NCI-H748 treated with DMSO at 0.1 percent for 48 hours (cell line): ENCODE results near the gene FAF1.

Experiments
- DNase-seq: peaks from one replicate; lab custom pipeline; 2025; lab: John Stamatoyannopoulos, UW

FAF1 gene

DNA sequence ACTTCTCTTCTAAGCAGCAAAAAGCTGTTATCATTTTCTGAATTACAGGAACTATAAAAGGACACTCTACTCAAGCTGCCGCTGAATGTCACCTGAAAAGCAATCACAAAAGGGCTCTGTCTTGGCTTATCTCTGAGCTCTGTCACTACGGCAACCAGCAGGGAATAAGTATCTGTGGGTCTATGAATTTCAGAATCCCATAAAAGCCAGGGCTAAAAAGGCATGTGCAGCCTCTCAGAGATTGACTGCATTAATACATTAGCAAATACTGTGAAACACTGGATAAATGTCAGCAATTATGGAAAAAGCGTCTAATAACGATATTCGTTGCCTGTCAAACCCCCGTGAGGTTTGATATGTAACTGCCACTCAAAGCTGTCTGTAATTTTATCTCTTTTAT lies 326.6 kb downstream of the FAF1 start:
- DNase-seq, result peak; percentile 97

DNA sequence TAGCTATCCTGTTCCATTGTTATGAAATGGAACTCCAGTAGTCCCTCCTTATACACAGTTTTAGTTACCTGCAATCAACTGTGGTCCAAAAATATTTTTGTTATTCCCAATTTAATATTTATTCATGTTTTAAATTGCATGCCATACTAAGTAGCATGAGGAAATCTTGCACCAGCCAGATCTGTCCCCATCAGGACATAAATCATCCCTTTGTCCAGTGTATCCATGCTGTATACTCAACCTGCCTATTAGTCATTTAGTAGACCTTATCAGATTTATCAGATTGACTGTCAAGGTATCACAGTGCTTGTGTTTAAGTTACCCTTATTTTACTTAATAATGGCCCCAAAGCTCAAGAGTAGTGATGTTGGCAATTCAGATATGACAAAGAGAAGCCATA lies 328.9 kb downstream of the FAF1 start:
- no peak for DNase-seq

DNA sequence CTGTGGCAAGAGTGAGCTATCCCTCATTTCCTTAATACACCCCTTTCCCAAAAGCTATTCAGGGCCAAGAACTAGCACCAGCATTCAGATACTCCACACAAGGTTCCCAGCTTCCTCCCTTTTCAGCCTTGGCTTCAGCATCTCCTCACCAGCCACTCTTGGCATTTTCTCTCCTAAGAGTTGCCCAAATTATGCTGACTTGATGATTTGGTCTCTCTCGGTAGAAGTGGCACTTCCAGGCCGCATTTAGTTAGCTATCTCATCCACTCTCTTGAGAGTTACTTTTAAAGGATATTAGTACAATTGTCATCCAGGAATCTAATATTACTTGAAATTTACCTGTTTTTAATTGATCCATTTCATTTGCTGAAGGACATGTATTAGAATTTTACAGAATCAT lies 337.8 kb downstream of the FAF1 start:
- no peak for DNase-seq

DNA sequence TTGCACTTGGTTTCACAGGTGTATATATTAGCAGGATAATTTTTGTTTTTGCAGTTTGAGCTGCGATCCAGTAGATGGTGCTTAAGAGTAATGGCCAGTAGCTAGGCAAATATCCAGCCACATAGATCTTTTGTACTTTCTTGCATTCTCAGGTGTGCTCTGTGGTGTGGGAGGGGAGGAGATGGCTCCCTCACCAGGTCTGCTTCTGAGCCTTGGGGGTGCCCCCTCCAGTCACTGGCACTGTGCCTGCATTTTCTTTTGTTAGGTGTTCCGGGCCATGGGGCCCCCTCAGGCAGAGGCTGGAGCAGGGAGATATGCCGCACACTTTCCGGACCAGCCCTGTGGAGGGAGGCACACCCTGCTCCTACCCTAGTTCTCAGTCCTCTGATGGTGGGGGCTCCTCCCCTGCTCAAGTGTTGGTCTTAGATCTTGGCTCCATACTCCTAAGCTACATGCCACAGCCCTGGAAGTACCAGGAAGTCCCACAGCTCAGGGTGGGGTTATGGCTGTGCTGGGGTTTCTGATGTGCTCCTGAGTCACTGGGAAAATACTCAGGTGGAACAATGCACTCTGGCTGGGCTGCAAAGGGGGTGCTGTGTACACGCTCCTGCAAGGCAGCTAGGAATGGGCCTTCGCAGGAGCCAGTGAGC lies 339.3 kb downstream of the FAF1 start:
- DNase-seq, result peak; percentile 21

DNA sequence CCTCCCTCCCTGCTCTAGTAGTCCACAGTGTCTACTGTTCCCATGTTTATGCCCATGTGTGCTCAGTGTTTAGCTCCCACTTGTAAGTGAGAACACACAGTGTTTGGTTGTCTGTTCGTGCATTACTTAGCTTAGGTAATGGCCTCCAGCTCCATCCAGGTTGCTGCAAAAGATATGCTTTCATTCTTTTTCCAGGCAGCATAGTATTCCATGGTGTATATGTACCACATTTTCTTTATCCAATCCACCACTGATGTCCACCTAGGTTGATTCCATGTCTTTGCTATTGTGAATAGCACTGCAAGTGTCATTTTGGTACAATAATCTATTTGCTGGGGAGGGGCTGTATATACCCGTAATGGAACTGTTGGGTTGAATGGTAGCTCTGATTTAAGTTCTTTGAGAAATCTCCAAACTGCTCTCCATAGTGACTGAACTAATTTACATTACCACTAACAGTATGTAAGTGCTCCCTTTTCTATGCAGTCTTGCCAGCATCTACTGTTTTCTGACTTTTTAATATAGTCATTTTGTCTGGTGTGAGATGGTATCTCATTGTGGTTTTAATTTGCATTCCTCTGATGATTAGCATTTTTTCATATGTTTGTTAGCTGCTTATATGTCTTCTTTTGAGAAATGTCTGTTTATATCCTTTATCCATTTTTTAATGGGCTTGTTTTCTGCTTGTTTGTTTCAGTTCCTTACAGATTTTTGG lies 344.9 kb downstream of the FAF1 start:
- no peak for DNase-seq

DNA sequence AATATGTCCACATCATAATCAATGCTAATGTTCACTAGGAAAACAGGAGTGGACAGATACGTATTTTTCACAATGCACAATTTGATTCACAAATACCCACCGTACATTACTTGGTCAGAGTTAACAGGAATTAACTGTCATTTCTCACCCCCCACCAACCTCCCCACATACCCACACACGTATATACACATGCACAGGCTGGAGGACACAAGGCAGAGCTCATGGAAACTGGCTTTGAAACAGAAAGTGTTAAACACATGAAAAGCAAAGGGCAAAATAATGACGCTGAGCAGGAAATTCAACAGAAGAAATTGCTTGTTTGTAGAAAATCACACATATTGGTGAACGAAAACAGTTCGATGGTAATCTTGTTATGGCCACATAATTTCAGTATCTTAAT lies 348.4 kb downstream of the FAF1 start:
- no peak for DNase-seq

GRCh38 chr1:50610563-50610962 lies 349.5 kb downstream of the FAF1 start:
- peak; percentile 94 for DNase-seq

DNA sequence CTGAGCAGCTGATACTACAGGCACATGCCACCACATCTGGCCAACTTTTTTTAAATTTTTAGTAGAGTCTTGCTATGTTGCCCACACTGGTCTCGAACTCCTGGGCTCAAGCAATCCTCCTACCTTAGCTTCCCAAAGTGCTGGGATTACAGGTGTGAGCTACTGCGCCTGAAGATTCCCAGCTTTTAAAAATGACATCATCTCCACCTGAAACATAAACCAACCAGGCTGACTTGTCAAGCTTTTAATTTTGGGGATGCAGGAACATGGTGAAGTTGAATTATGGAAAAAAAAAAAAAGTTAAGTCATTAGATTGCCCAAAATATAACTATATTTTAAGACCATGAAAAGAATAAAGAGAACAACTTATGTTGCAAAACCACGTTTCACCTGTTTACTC lies 350.6 kb downstream of the FAF1 start:
- no peak for DNase-seq

DNA sequence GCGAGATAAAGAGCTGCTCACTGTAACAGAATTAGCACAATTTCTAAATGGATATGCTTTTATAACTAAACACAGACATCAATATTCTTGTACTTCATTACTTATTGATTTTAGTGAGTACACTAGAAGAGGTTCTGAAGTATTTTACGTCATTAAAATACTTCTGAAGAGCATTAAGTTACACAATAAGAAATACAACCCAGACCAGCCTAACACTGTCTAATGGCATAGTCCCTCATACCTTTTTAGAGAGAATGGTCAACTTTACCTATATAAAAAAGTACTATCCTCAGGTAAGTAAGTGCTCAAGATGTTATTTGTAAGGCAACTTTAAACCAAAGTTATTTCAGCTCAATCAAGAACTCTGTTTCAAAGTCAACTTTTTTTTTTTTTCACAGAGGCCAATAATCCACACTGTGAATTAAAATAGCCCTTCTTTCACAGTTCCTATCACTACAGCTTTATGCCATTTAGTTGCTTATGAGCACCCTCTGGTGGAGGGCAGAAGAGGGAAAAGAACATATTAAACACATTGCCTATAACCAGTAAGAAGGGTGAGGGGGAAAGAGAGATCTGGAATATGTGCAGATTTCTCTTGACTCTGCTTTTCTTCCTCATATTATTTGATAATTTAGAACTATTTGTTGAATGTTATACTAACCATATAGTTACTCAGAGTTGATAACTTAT lies 354.7 kb downstream of the FAF1 start:
- DNase-seq, result peak; percentile 73

GRCh38 chr1:50604580-50604979 lies 355.5 kb downstream of the FAF1 start:
- no peak for DNase-seq

GRCh38 chr1:50603274-50604271 lies 356.5 kb downstream of the FAF1 start:
- peak; percentile 37 for DNase-seq

DNA sequence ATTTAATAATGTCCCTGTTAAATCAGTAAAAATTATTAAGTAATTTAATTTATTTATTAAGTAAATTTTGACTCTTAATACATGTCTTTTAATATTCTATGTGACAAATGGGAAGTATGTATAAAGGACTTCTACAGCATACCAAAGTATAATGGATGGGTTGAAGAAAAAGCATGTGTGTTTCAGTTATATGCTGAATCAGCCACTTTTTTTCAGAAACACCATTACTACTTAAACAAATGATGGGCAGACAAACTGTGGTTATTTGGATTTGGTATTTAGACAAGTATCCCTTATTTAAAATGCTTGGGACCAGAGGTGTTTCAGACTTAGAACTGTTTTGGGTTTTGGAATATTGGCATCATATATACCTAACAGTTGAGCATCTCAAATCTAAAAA lies 360.5 kb downstream of the FAF1 start:
- DNase-seq, result no peak

DNA sequence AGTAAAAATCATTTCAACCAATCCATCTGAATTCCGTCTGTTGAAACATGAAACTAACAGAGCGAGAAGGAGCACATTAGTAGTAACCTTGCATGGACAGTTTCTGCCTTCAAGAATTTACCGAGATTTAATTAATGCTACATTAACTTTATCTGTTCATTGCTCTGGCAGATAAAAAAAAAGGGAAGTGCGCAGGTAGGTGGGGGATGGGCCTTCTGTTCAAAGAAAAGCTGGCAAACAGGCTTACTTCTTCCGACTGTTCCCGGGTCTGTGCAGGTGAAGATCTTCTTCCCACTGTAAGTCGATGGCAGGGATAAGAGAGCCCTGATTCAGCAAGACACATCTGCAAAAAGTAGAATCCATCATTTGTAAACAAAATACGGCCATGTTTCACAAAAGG lies 364.2 kb downstream of the FAF1 start:
- no peak for DNase-seq

DNA sequence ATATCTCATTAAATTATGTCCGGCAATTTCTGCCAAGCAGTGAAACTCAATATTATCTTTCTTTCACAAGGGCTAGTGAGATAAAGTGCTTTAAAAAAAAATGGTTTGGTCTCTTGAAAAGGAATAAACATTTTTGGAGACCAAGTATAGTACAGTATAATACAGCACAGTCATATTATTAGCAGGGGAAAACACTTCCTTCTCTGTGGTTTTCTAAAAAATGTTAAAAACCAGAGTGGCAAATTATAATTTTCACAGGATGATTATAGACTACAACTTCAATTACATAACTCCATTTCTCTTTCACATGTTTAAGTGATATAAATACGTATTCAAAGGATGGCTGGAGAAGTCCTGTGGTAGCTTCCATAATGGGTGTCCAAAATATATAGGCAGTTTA lies 366.6 kb downstream of the FAF1 start:
- DNase-seq, result no peak

GRCh38 chr1:50591598-50591997 lies 368.5 kb downstream of the FAF1 start:
- DNase-seq, result no peak

DNA sequence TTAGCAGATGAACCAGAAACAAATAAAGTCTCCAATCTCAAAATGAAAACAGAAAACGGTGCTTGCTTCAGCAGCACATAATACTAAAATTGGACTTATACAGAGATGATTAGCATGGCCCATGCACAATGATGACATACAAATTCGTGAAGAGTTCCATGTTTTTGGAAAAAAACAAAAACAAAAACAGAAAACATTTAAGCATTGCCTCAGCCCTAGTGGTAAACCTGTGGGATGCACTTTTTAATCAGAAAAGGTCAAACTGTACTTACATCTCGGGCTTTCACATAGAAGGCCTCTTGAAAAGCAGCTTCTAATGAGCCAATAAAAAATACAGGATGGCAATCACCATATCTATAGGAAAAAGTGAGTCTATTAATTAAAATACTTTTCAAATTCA lies 377.7 kb downstream of the FAF1 start:
- DNase-seq, result no peak

- peak; percentile 45 for DNase-seq
Observed at GRCh38 chr1:50570066-50570468, 390.0 kb downstream of the FAF1 start.

DNA sequence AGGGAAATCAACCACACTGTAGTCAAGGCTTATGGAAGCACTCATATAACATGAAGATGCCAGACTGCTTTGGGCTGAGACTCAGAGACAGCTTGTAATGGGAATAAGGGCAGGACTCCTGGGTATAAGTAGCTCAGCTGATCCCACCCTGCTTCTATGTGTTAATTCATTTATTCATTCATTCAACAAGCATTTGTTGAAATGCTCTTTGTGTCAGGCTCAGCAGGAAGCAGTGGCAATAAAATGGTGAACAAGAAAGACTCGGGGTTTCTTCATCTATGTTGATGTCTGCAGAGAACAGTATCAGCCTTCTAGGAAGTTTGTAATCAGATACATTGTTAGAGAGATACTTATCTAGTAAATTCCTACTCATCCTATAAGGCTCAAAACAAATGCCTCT lies 391.3 kb downstream of the FAF1 start:
- DNase-seq, result no peak

- no peak for DNase-seq
Observed at GRCh38 chr1:50566405-50566804, 393.7 kb downstream of the FAF1 start.

GRCh38 chr1:50564417-50564816 lies 395.6 kb downstream of the FAF1 start:
- DNase-seq, result no peak

DNA sequence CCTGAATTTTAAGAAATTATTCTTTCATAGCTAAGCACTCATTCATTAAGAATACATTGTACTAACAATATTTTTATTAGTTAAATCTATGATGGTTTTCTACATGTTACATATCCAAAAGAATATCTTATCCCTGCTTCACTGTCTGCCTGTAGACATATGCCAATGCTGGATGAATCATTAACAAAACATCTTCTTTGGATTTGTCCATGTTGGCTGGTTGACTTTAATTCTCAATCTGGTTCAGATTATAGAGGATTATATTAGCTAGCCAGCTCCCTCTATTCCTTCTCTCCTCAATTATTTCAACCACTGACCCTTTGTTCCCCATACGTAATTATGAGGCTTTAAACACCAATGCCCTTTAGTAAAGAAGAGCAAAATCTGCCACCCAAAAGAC lies 398.0 kb downstream of the FAF1 start:
- DNase-seq, result no peak

DNA sequence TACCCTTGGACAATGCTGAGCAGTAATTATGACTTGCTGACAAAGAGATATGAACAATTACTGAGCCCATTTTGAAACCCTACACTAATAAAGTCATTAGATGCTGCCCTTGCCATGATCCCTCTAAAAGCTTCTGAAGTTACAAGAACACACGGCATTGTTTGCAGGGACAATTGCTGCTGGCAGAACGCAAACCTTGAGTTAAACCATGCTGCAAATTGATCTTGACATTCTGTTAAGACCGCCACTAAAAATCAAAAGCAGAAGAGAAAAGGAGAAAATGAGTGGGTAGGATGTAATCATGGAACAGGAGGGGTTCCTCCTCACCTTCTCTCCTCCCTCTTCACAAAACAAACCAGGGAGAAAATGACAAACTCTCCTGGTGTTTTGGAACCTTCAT lies 400.6 kb downstream of the FAF1 start:
- peak; percentile 91 for DNase-seq
